Erythroblast (primary cell): Measurements from ENCODE around the gene NR2C2.
"Not testable (repeated sequence)": the region's sequence is repeated elsewhere in the genome, so short reads cannot be mapped to it uniquely, and the experiment has no call there.

Source experiments
- GATA1 ChIP-seq: IDR thresholded peaks from 2 replicates; pipeline ENCODE4 v1.6.1; 2011; ENCODE audit warnings: low read depth, mild to moderate bottlenecking, control low read depth, low read length, moderate library complexity
- POLR2A ChIP-seq: IDR thresholded peaks from 2 replicates; pipeline ENCODE4 v1.6.1; 2011; ENCODE audit warnings: mild to moderate bottlenecking, low read length

GRCh38 chr3:14999182-14999581 lies 51.8 kb downstream of the NR2C2 start:
- TF ChIP-seq POLR2A, GATA1: not testable (repeated sequence)
